Ramos (cell line): ENCODE results near the gene MYH8.

Source experiments
- in situ Hi-C: fragments of 300-500 bp; cut with MboI; formaldehyde crosslinking; loops from one replicate; pipeline ENCODE4 v1.14.3; 2022; ENCODE audit warnings: low sequenced_read_pairs; ENCODE audit not compliant: unreplicated experiment

The MYH8 gene

GRCh38 chr17:10421900-10422542, at the start of gene MYH8:
Gene MYH8 (minus strand): TSS chr17:10421950. CDS start chr17:10420227, 1,723 bp downstream.
- in situ Hi-C loops, result no loop called here

GRCh38 chr17:10469459-10469858, 47.7 kb upstream of the MYH8 start, which contains the start of gene MYH4:
Gene MYH4 (minus strand): TSS chr17:10469559. CDS start chr17:10466745, 2,814 bp downstream.
- in situ Hi-C loops, result no loop called here

DNA sequence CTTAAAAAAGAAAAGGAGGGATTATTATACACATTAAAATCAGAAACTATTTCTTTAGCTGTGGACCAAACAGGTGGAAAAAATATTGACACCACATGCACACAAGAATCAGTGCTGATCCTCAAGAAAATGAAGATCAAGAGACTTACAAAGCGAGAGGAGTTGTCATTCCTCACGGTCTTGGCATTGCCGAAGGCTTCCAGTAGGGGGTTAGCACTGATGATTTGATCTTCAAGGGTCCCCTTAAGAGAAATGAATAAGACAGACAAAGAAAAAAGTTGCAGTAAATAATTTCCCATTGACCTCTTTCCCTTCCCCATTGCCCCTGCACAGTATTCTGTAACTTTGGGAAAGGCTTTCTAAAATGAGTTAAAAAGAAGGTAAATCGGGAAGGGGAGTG, 41.7 kb upstream of the MYH8 start:
- in situ Hi-C loops, result no loop called here

DNA sequence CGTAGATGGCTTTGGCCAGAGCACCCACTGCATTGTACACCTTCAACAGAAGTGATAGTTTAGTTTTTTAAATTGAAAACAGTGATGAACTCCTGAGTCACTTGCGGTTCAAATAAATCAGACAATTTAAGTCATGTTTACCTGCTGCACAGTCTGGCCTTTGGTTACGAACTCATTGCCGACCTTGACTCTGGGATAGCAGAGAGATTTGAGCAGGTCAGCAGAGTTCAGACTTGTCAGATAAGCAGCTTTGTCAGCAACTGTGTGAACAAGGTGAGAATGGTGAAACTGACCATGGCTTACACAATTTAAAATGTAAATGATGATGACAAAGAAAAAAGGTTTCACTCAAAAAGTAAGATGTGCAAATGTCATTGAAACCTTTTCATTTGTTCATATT, 38.3 kb upstream of the MYH8 start:
- in situ Hi-C loops, result no loop called here

- in situ Hi-C loops, result no loop called here
Measured at GRCh38 chr17:10458701-10459100, 37.0 kb upstream of the MYH8 start.

DNA sequence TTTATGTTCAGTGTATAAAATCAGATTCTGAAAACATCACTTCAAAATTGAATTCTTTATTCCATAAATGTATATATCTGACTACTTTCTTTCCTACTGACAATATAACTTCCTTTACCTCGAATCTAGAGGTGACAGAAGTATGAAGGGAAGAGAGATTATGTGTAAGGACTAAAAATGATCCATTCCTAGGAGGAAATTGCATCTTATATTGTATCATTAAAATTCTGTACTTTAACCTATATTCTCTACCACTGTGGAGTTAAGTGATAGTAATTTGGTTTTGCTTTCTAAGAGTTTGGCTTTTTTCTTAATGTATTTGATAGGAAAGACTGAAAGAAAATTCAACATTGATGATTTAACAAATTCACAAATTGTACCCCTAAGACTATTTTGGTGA, 36.2 kb upstream of the MYH8 start:
- in situ Hi-C loops, result no loop called here

DNA sequence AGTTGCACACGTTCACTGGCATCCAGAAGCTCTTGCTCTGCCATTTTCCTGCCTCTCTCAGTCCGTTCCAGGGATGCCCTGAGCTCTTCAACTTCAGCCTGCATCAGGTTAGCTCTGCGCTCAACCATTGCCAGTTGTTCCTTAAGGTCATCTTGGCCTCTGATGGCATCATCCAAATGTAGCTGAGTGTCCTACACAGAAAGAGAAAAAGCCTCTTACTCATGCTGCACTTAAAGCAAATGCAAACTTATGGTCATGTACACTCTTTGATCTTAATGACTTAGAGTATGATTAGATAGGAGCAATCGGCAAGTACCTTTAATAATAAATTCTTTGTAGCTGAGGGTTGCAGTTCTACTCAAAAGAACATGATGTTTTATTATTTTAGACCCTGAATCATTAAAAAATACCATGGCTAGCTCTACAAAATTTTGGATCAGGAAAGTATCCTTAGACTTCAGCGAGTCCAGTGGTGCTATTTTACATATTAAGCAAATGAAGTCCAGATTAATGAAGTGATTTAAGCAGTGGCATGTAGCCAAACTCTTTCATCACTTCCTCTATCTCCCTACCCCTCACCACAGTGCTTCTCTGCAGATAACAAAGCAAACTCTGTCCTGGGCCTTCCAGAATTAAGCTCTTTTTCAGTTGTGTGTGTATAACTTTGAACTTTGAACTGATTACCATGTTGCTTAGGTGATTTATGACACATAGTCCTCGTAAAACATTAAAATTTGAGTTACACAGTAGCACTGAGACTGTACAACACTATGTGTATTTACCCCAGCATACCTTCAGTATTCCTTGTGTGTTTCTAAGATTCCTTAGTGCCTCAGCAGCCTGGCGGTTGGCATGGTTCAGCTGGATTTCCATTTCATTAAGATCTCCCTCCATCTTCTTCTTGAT, 25.5 kb upstream of the MYH8 start:
- in situ Hi-C loops, result no loop called here

- in situ Hi-C loops, result no loop called here
Measured at GRCh38 chr17:10439816-10440215, 18.1 kb upstream of the MYH8 start.

GRCh38 chr17:10435096-10435495, 13.3 kb upstream of the MYH8 start:
- in situ Hi-C loops, result no loop called here

- in situ Hi-C loops, result no loop called here
Measured at GRCh38 chr17:10429421-10430045, 7.8 kb upstream of the MYH8 start.

DNA sequence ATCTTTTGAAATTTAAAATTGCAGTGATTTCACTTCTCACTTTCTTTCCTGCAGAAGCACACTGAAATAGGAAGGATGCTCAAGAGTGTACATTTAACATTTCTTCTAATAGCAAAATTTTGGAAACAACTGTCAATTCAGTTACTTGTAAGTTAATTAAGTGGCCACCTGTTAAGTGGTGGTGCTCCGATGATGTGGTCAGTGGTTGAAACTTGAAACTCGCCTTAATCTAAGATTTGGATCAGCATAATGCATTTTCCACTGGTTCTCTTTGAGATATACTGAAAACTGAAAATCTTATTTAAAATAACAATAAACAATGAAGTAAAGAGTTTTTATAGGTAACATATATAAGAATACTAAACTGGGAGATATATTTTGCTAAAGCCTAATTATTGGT, 7.0 kb upstream of the MYH8 start:
- in situ Hi-C loops, result no loop called here

DNA sequence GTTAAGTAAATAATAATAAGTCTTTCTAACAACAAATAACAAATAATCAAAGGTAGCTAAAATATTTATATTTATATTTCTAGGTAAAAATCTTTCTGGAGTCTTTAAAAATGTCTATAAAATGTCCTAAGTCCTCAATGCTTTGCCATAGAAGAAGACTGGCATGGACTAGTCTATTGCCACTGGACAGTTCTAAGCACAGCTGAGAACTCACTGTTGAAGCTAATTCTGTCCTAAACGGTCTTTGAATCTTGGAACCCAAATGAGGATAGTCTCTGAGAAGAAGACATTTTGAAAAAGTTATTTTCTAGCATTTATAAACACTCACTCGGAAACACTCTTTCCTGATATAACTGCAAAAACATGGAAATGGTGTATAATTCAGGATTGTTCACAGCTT, 539 bp downstream of the MYH8 start:
- in situ Hi-C loops, result no loop called here

DNA sequence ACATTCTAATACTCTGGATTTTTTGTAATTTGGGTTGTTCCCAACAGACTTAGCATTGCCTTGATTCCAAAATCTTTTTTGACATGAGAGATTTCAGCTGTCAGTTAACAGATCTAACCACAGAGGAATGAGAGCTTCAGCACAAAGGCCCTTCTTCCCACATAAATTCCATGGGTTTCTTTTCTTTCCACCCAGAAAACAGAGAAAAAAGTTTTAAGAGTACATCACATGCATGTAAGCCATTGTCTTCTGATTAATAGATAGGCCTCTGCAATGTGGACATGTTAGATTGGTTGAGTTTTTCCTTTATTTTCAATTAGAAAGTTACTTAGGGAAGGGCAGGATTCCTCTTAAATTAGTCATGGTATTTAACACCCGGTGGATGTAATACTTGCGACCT, 939 bp downstream of the MYH8 start:
- in situ Hi-C loops, result no loop called here

DNA sequence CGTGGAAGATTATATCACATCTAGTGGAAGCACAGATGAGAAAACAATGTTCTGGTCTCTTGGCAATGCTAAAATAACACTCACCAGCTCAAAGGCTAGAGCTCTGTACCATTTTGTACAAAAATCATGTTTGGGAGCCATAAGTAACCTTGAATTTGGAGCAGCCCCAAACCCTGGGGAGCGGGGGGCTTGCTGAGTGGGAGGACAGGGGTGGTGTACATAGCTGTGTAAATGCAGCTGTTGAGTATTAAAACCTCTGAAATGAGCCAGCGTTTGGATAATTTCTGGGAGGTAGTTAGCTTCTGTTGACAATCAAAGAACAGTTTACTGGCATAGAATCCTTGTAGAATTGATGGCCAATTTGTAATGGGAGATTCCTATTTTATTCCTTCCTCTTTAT, 4.3 kb downstream of the MYH8 start:
- in situ Hi-C loops, result no loop called here

DNA sequence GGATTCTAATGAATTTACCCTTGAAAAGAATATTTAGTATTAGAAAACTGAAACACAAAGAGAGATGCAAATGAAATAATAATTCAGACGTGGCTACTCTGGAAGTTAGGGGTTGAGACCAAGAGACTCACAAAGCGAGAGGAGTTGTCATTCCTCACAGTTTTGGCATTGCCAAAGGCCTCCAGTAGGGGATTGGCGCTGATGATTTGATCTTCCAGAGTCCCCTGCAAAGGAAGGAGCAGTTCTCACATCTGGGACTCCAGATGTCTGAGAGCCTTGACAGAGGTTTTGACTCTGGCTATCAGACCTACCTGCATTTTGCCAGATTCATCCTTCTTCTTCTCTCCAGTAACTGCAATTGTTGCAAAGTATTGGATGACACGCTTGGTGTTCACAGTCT, 6.6 kb downstream of the MYH8 start:
- in situ Hi-C loops, result no loop called here

DNA sequence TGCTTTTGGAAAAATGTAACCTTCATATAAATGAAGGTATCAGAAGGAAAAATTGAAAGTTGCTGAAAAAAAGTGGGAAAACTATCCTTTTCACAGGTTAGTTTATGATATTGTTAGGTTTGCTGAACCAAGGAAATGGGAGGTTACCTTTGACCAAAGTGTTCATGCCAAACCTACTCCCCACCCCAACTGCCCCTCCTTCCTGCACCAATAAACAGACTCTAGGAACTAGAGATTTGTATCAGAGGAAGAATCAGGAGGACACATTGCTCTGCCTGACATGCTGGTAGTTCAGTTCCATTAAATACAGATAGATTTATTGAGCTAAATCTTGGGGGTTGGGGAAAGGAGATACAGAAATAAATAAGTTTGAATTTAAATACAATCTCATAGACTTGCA, 18.2 kb downstream of the MYH8 start:
- in situ Hi-C loops, result no loop called here

- in situ Hi-C loops, result no loop called here
Measured at GRCh38 chr17:10398352-10398751, 23.4 kb downstream of the MYH8 start.

- in situ Hi-C loops, result no loop called here
Measured at GRCh38 chr17:10396524-10397163, 25.1 kb downstream of the MYH8 start.

DNA sequence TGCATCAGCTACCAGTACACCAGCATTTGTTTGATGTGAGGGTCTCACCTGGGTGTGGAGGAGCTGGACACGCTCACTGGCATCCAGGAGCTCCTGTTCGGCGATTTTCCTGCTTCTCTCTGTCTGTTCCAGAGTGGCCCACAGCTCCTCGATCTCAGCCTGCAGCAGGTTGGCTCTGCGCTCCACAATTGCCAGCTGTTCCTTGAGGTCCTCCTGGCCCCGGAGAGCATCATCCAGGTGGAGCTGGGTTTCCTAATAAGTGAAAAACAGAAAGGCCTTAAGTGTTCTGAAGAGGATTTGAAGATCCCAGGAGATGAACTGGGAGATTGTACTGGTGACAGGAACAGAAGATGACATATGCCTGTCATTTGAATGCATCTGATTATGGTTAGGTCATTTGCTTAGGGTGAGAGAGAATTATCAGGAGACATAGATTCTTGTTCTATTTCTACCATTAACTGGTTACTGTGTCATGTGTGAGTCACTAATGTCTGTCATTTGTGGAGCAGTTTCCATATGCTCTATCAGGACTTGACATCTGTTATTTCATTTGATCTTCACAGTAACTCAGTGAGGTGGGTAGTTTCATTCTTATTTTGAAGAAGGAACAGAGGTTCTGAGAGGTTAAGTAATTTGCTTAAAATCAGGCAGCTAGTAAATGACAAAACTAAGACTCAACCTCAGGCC, 27.4 kb downstream of the MYH8 start:
- in situ Hi-C loops, result no loop called here

DNA sequence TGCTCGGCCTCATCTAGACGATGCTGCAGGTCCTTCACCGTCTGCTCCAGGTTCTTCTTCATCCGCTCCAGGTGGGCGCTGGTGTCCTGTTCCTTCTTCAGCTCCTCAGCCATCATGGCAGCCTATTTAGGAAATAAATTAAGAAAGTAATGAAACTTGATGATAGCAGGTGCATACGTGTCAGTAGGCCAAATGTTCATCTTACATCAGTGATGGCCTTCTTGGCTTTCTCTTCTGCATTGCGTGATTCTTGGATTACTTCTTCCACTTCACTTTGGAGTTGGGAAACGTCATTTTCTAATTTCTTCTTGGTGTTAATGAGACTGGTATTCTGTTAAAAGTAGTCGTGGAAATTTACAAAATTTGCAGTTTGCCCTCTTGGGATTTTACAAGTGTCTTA, 28.9 kb downstream of the MYH8 start:
- in situ Hi-C loops, result no loop called here
